Measurements from ENCODE around the gene COL5A1. TPM values are rescaled to one million over a fixed set of nuclear protein-coding genes. Genes with fewer than 3 reads are reported as not detected.

Gene COL5A1
- total RNA-seq, 1 donor from 2014 or later, result 6.1 TPM

DNA sequence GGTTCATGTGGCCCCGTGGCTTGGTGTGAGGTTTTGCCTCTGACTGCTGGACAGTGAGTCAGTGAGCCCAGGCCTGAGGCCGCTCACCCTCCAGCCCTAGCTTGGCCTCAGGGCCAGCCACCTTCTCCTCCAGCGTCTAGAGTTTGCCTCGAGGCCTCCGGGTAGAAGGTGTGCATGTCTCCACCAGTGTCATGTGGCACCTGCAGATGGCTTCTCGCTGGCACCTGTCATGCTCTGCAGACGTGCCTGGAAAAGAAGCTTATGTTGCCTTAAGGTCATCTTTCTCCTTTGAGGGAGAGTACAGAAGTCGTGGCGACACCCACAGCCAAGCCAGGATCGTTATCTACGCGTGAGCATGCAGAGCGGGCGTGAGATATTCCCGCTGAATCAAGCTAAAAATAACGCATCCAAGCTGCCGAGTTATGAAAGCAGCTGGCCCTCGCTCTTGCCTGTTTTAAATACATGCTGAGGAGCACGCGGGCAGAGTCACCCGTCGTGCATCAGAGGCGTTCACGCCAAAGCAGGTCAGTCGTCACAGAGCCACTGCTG, 159.3 kb downstream of the COL5A1 start:
- Histone ChIP-seq H3K4me1 (no peaks in the 10 kb centered on the region), H3K9ac (no peak overlapping the region), H3K79me2 (ENCODE audit: low read depth) (no peaks in the 10 kb centered on the region), H2AFZ (replicated peaks) (no peak overlapping the region), H3K27me3 (no peaks in the 10 kb centered on the region), H3K36me3 (no peaks in the 10 kb centered on the region), H3K9me3 (ENCODE audit: low read depth) (no peaks in the 10 kb centered on the region), H3F3A (ENCODE audit: low read depth) (no peaks in the 10 kb centered on the region), H3K4me2 (no peak overlapping the region), H3K4me3 (no peak overlapping the region), H4K20me1 (ENCODE audit: low read depth) (no peaks in the 10 kb centered on the region), H3K27ac (no peak overlapping the region)
- H3K27ac Mint-ChIP-seq, result no peak overlapping the region
- DNase-seq (ENCODE audit: low spot score), result no peak
- H3K36me3 Mint-ChIP-seq, result peaks cover 4% of the 10 kb centered on the region
- H3K4me1 Mint-ChIP-seq, result peaks cover 5% of the 10 kb centered on the region
- peaks cover 3% of the 10 kb centered on the region for H3K27me3 Mint-ChIP-seq (ENCODE audit: insufficient read depth, low read depth)
- H3K4me3 Mint-ChIP-seq, result no peak overlapping the region
- TF ChIP-seq, protein P1, sequence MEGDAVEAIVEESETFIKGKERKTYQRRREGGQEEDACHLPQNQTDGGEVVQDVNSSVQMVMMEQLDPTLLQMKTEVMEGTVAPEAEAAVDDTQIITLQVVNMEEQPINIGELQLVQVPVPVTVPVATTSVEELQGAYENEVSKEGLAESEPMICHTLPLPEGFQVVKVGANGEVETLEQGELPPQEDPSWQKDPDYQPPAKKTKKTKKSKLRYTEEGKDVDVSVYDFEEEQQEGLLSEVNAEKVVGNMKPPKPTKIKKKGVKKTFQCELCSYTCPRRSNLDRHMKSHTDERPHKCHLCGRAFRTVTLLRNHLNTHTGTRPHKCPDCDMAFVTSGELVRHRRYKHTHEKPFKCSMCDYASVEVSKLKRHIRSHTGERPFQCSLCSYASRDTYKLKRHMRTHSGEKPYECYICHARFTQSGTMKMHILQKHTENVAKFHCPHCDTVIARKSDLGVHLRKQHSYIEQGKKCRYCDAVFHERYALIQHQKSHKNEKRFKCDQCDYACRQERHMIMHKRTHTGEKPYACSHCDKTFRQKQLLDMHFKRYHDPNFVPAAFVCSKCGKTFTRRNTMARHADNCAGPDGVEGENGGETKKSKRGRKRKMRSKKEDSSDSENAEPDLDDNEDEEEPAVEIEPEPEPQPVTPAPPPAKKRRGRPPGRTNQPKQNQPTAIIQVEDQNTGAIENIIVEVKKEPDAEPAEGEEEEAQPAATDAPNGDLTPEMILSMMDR (IDR thresholded peaks at IDR 0.05), result no peak
- TF ChIP-seq EZH2 (IDR thresholded peaks at IDR 0.05) (no peak), EZH2phosphoT487 (IDR thresholded peaks at IDR 0.05) (no peak)
- peaks cover 2% of the 10 kb centered on the region for H3K9me3 Mint-ChIP-seq

DNA sequence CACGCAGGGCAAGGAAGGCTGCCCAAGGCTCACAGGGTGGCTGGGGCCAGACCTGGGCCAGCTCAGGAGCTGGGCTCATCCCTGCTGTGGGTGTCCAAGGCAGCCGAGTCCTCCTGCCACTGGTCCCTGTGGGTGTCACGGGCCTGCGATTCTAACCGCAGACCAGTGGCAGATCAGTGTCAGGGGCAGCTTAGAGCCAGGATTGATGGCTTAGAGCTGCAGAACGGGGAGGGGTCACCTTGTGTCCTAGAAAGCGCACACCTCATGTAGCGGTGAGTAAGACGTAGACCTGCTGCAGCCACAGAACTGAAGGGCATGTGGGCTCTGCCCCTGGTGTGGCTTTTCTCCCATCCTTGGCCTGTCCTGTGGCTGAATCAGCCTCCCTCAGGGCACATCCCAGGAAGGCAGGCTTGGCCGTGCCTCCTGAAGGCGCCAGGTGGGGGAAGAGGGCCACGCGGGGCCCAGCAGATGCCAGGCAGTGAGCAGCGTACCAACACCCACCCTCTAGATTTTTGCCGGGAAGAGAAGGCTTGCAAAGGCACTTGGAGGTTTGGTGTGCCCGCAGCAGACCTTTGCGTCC, 160.7 kb downstream of the COL5A1 start:
- no peaks in the 10 kb centered on the region for H3K4me1 ChIP-seq
- no peak overlapping the region for H3K4me3 ChIP-seq
- Mint-ChIP-seq H3K36me3 (peaks cover 4% of the 10 kb centered on the region), H3K9me3 (peaks cover 2% of the 10 kb centered on the region), H3K4me3 (no peak overlapping the region), H3K4me1 (peaks cover 5% of the 10 kb centered on the region), H3K27ac (no peak overlapping the region), H3K27me3 (ENCODE audit: insufficient read depth, low read depth) (peaks cover 2% of the 10 kb centered on the region)
- H3F3A ChIP-seq (ENCODE audit: low read depth), result no peaks in the 10 kb centered on the region
- no peak overlapping the region for H2AFZ ChIP-seq (replicated peaks)
- no peak for DNase-seq (ENCODE audit: low spot score)
- H3K79me2 ChIP-seq (ENCODE audit: low read depth), result no peaks in the 10 kb centered on the region
- no peaks in the 10 kb centered on the region for H3K9me3 ChIP-seq (ENCODE audit: low read depth)
- H3K27ac ChIP-seq, result no peak overlapping the region
- H3K27me3 ChIP-seq, result no peaks in the 10 kb centered on the region
- no peaks in the 10 kb centered on the region for H4K20me1 ChIP-seq (ENCODE audit: low read depth)
- no peak overlapping the region for H3K4me2 ChIP-seq
- no peak for TF ChIP-seq EZH2 (IDR thresholded peaks at IDR 0.05)
- TF ChIP-seq EZH2phosphoT487 (IDR thresholded peaks at IDR 0.05), result no peak
- TF ChIP-seq, protein P1 (IDR thresholded peaks at IDR 0.05), result no peak
- H3K9ac ChIP-seq, result no peak overlapping the region
- no peaks in the 10 kb centered on the region for H3K36me3 ChIP-seq

DNA sequence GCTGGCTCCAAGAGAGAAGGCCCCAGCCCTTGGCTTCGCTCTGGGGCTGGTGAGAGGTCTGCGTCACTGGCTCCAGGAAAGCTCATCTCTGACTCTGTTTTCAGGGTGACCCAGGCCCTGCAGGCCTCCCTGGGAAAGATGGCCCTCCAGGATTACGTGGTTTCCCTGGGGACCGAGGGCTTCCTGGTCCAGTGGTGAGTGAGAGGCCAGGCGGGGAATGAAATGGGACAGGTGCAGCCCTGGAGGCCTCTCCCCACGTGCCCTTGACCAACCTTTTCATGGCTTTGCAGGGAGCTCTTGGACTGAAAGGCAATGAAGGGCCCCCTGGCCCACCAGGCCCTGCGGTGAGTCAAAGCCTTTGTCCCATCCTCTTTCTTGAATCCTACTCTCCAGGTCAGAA, 163.3 kb downstream of the COL5A1 start:
- Histone ChIP-seq H2AFZ (replicated peaks) (no peak overlapping the region), H3K27me3 (no peaks in the 10 kb centered on the region), H3K4me3 (no peak overlapping the region), H3K79me2 (ENCODE audit: low read depth) (no peaks in the 10 kb centered on the region), H3K4me1 (peaks cover 8% of the 10 kb centered on the region), H3K4me2 (no peak overlapping the region), H3K36me3 (no peaks in the 10 kb centered on the region), H3K27ac (no peak overlapping the region), H3F3A (ENCODE audit: low read depth) (peaks cover 7% of the 10 kb centered on the region), H4K20me1 (ENCODE audit: low read depth) (no peaks in the 10 kb centered on the region), H3K9me3 (ENCODE audit: low read depth) (no peaks in the 10 kb centered on the region), H3K9ac (no peak overlapping the region)
- Mint-ChIP-seq H3K4me1 (peaks cover 5% of the 10 kb centered on the region), H3K27ac (no peak overlapping the region), H3K27me3 (ENCODE audit: insufficient read depth, low read depth) (peaks cover 6% of the 10 kb centered on the region), H3K36me3 (peaks cover 4% of the 10 kb centered on the region), H3K9me3 (peaks cover 2% of the 10 kb centered on the region), H3K4me3 (no peak overlapping the region)
- no peak for DNase-seq (ENCODE audit: low spot score)
- TF ChIP-seq EZH2phosphoT487 (IDR thresholded peaks at IDR 0.05) (no peak), EZH2 (IDR thresholded peaks at IDR 0.05) (no peak)
- TF ChIP-seq, protein P1 (IDR thresholded peaks at IDR 0.05), result no peak
